HepG2 (cell line): ENCODE data around the gene CAND1. TPM values are rescaled to one million over a fixed set of nuclear protein-coding genes. Genes with fewer than 3 reads are reported as not detected.

Experiments
- ATAC-seq: fragments of 200-7000 bp; cut with Tn5 transposase; 3 replicates; pipeline ENCODE4 v1.9.1; 2020; ENCODE audit warnings: mild to moderate bottlenecking, moderate library complexity
- BruUV-seq: library from RNA; stranded (reverse); fragments of 400-500 nt; replicated peaks from 2 replicates; lab custom pipeline; 2021; lab: Mats Ljungman, UMichigan
- CTCF ChIA-PET: fragments of 300-600 bp; formaldehyde crosslinking; extraction: SDS; loops from one replicate; lab custom pipeline; 2021; ENCODE audit warnings: low total read pairs, inconsistent platforms, low intra/inter-chr PET ratio; lab: Yijun Ruan, JAX
- POLR2A ChIA-PET: fragments of 350-600 bp; sonication (Branson Sonifier 250); formaldehyde crosslinking; loops from one replicate; lab custom pipeline; 2020; ENCODE audit warnings: antibody characterized with exemption, inconsistent platforms; lab: Yijun Ruan, JAX
- DNase-seq: peaks from one replicate; pipeline ENCODE4 v3.0.0-alpha.2; 2015; ENCODE audit warnings: low spot score
- FAIRE-seq: peaks from 3 replicates; lab custom pipeline; 2011; peaks lifted over from hg19 to GRCh38; lab: Jason Lieb, UNC
- H2AFZ ChIP-seq: one replicate; pipeline ENCODE4 v1.6.1; 2011; ENCODE audit warnings: low read length, inconsistent platforms
- H3K27ac ChIP-seq: fragments of 300-600 bp; 3 replicates; pipeline ENCODE4 v1.8.0; 2011; ENCODE audit warnings: mixed run types, mild to moderate bottlenecking, mixed read lengths, low read length, inconsistent platforms; ENCODE audit not compliant: insufficient read depth; ENCODE audit errors: extremely low read length
- H3K27me3 ChIP-seq, 2 experiments: fragments of 200-600 bp in 1 of 2; 2 replicates in 1 of 2; 3 replicates in 1 of 2; pipeline versions ENCODE4 v1.6.0 to v1.8.0; 2011; ENCODE audit warnings: low read length in 2 of 2, mild to moderate bottlenecking in 2 of 2, moderate library complexity in 2 of 2, inconsistent platforms in 1 of 2; ENCODE audit not compliant: insufficient read depth in 2 of 2, control insufficient read depth in 1 of 2
- H3K36me3 ChIP-seq, 2 experiments: fragments of 200-600 bp in 1 of 2; replicated peaks in 1 of 2; 2 replicates in 1 of 2; 3 replicates in 1 of 2; pipeline versions ENCODE4 v1.5.1 to v1.8.0; 2011; ENCODE audit warnings: low read length in 2 of 2, inconsistent platforms in 1 of 2; ENCODE audit not compliant: insufficient read depth in 2 of 2, control insufficient read depth in 1 of 2
- H3K4me1 ChIP-seq: 2 replicates; pipeline ENCODE4 v1.5.1; 2012; ENCODE audit warnings: low read length, inconsistent platforms; ENCODE audit not compliant: insufficient read depth
- H3K4me2 ChIP-seq: 2 replicates; pipeline ENCODE4 v1.6.0; 2011; ENCODE audit warnings: low read depth, low read length, inconsistent platforms
- H3K4me3 ChIP-seq, 3 experiments: fragments of 200-600 bp in 1 of 3; sonication (generic), shearing (Covaris generic) in 1 of 3; replicated peaks in 1 of 3; 2 replicates each; pipeline ENCODE4 v1.5.1; 2011 to 2016; ENCODE audit warnings: low read length in 3 of 3, inconsistent platforms in 2 of 3, low read depth in 2 of 3, mild to moderate bottlenecking in 2 of 3, control low read depth in 1 of 3, mixed read lengths in 1 of 3; ENCODE audit not compliant: insufficient read depth in 1 of 3
- H3K79me2 ChIP-seq: one replicate; pipeline ENCODE4 v1.6.1; 2011; ENCODE audit warnings: low read length, inconsistent platforms; ENCODE audit not compliant: insufficient read depth
- H3K9ac ChIP-seq: 2 replicates; pipeline ENCODE4 v1.6.0; 2011; ENCODE audit warnings: mild to moderate bottlenecking, low read depth, low read length, inconsistent platforms; ENCODE audit not compliant: insufficient read depth
- H3K9me3 ChIP-seq: 2 replicates; pipeline ENCODE4 v1.5.1; 2012; ENCODE audit warnings: mild to moderate bottlenecking, low read length
- H4K20me1 ChIP-seq: 2 replicates; pipeline ENCODE4 v1.6.0; 2011; ENCODE audit warnings: inconsistent platforms, mild to moderate bottlenecking, low read length, moderate library complexity; ENCODE audit not compliant: insufficient read depth
- GLI4 ChIP-seq: sonication (generic); formaldehyde crosslinking; IDR thresholded peaks from 2 replicates; pipeline ENCODE4 v1.5.1; 2020; ENCODE audit warnings: missing genetic modification reagents, mild to moderate bottlenecking, moderate library complexity, borderline replicate concordance
- MAFF ChIP-seq: IDR thresholded peaks from 2 replicates; pipeline ENCODE4 v1.6.1; 2011; ENCODE audit warnings: low read depth, low read length, improper control_type of control experiment
- MAFK ChIP-seq, 2 experiments: IDR thresholded peaks in 1 of 2; conservative IDR thresholded peaks in 1 of 2; 2 replicates each; pipeline ENCODE4 v1.6.1; 2011; ENCODE audit warnings: improper control_type of control experiment in 2 of 2, low read length in 2 of 2
- TFDP2 ChIP-seq: sonication (generic); formaldehyde crosslinking; IDR thresholded peaks from 2 replicates; pipeline ENCODE4 v1.4.0; 2020; ENCODE audit warnings: missing genetic modification reagents
- THAP8 ChIP-seq: sonication (generic); formaldehyde crosslinking; IDR thresholded peaks from 2 replicates; pipeline ENCODE4 v1.5.1; 2020; ENCODE audit warnings: missing genetic modification reagents, mild to moderate bottlenecking, borderline replicate concordance
- ZNF292 ChIP-seq: sonication (generic); formaldehyde crosslinking; IDR thresholded peaks from 2 replicates; pipeline ENCODE4 v1.8.1; 2022; ENCODE audit warnings: mild to moderate bottlenecking, low read depth, missing genetic modification reagents, borderline replicate concordance
- WGBS: methylation state at CpG from one replicate; pipeline ENCODE4 v1.1.6; 2017; ENCODE audit warnings: low lambda C conversion rate; 5-methylcytosine and 5-hydroxymethylcytosine counted together
- in situ Hi-C: cut with HindIII; loops from 2 replicates; pipeline ENCODE4 v1.10.0; 2017; ENCODE audit warnings: low pct_unique_long_range_greater_than_20kb; ENCODE audit not compliant: extremely low pct_ligation_motif_present
- intact Hi-C: fragments of 100-400 bp; cut with micrococcal nuclease; formaldehyde crosslinking; loops from one replicate; pipeline ENCODE4 v1.10.0; 2022; ENCODE audit not compliant: unreplicated experiment
- polyA plus RNA-seq, 8 experiments: library from polyadenylated mRNA; depleted of rRNA in 3 of 8; stranded (reverse) in 7 of 8; unstranded in 1 of 8; fragments of >200 nt; fragmentation: Illumina TruSeq in 4 of 8; extraction: Trizol in 4 of 8; gene quantifications; 2 replicates each; pipeline versions ENCODE4 v1.2.1 to v1.2.3, GENCODE V29; 2011 to 2016; ENCODE audit warnings: low read depth in 4 of 8, missing spikeins in 1 of 8, mixed read lengths in 1 of 8; ENCODE audit not compliant: insufficient read depth in 1 of 8
- total RNA-seq, 5 experiments: library from RNA; depleted of rRNA; stranded (reverse); fragments of >200 nt; fragmentation: Illumina TruSeq; extraction: Trizol; gene quantifications; 2 replicates each; pipeline ENCODE4 v1.2.3, GENCODE V29; 2016; ENCODE audit warnings: low read depth in 1 of 5
- TF ChIP-seq, protein P1 (sequence below): fragments of 450-650 bp; IDR thresholded peaks from 2 replicates; pipeline ENCODE4 v1.6.1; 2017; ENCODE audit warnings: mild to moderate bottlenecking
- TF ChIP-seq, protein P2 (sequence below): sonication (generic); formaldehyde crosslinking; IDR thresholded peaks from 2 replicates; pipeline ENCODE4 v1.5.0; 2020; ENCODE audit warnings: missing genetic modification reagents
- TF ChIP-seq, protein P3 (sequence below): sonication (generic); formaldehyde crosslinking; IDR thresholded peaks from 2 replicates; pipeline ENCODE4 v1.5.0; 2020; ENCODE audit warnings: mild to moderate bottlenecking, missing genetic modification reagents, moderate library complexity

Gene CAND1
- total and polyA plus RNA-seq, 2 of the 13 experiments (the other 11 are each of a cell fraction or from before 2014, with no cell fraction given) = 56.2 to 138 TPM

GRCh38 chr12:67287311-67287710 lies 18.2 kb downstream of the CAND1 start:
- no peaks in the 10 kb centered on the region for H3K9me3 ChIP-seq
- H3K4me3 ChIP-seq = no peak overlapping the region
- in situ Hi-C loops = no loop called here
- no peak overlapping the region for H3K9ac ChIP-seq
- no peak overlapping the region for H3K27ac ChIP-seq
- DNase-seq = no peak
- H3K79me2 ChIP-seq = peaks cover 65% of the 10 kb centered on the region
- no peaks in the 10 kb centered on the region for H3K27me3 ChIP-seq
- no peak for FAIRE-seq
- no peaks in the 10 kb centered on the region for H3K4me1 ChIP-seq
- no peak for ATAC-seq
- CTCF ChIA-PET = no interaction called here
- TF ChIP-seq MAFF (peak; percentile 63), TFDP2 (no peak), ZNF292 (CRISPR knock-in tag) (no peak), THAP8 (CRISPR knock-in tag) (no peak), GLI4 (no peak), MAFK (conservative IDR thresholded peaks at IDR 0.05 in 1 of 2, IDR thresholded peaks at IDR 0.05 in 1 of 2; ENCODE audit: low read length in 2 of 2) (peak; percentile 72 to 75)
- TF ChIP-seq, protein P1, sequence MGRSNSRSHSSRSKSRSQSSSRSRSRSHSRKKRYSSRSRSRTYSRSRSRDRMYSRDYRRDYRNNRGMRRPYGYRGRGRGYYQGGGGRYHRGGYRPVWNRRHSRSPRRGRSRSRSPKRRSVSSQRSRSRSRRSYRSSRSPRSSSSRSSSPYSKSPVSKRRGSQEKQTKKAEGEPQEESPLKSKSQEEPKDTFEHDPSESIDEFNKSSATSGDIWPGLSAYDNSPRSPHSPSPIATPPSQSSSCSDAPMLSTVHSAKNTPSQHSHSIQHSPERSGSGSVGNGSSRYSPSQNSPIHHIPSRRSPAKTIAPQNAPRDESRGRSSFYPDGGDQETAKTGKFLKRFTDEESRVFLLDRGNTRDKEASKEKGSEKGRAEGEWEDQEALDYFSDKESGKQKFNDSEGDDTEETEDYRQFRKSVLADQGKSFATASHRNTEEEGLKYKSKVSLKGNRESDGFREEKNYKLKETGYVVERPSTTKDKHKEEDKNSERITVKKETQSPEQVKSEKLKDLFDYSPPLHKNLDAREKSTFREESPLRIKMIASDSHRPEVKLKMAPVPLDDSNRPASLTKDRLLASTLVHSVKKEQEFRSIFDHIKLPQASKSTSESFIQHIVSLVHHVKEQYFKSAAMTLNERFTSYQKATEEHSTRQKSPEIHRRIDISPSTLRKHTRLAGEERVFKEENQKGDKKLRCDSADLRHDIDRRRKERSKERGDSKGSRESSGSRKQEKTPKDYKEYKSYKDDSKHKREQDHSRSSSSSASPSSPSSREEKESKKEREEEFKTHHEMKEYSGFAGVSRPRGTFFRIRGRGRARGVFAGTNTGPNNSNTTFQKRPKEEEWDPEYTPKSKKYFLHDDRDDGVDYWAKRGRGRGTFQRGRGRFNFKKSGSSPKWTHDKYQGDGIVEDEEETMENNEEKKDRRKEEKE = no peak
- TF ChIP-seq, protein P2, sequence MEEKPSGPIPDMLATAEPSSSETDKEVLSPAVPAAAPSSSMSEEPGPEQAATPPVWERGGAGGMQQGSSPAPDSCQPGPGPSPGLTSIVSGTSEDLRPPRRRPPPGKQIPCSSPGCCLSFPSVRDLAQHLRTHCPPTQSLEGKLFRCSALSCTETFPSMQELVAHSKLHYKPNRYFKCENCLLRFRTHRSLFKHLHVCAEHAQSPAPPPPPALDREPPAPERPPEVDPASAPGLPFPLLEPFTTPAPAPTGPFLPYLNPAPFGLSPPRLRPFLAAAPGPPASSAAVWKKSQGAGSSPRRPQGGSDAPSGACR (CRISPR knock-in tag) = no peak
- TF ChIP-seq, protein P3, sequence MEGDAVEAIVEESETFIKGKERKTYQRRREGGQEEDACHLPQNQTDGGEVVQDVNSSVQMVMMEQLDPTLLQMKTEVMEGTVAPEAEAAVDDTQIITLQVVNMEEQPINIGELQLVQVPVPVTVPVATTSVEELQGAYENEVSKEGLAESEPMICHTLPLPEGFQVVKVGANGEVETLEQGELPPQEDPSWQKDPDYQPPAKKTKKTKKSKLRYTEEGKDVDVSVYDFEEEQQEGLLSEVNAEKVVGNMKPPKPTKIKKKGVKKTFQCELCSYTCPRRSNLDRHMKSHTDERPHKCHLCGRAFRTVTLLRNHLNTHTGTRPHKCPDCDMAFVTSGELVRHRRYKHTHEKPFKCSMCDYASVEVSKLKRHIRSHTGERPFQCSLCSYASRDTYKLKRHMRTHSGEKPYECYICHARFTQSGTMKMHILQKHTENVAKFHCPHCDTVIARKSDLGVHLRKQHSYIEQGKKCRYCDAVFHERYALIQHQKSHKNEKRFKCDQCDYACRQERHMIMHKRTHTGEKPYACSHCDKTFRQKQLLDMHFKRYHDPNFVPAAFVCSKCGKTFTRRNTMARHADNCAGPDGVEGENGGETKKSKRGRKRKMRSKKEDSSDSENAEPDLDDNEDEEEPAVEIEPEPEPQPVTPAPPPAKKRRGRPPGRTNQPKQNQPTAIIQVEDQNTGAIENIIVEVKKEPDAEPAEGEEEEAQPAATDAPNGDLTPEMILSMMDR (CRISPR knock-in tag) = no peak
- TF ChIP-seq, all 625 proteins: peak for 2
- POLR2A ChIA-PET = interaction anchor here (2.4 kb wide), 1 partner anchor 19 kb away, joined by 8 read pairs; the partner anchor contains the start of gene CAND1
- peaks cover 6% of the 10 kb centered on the region; the same call in 1 of the 2 replicates for H4K20me1 ChIP-seq
- intact Hi-C loops = no loop called here
- WGBS = 99% methylated on average over 5 of the region's 5 CpGs
- H3K36me3 ChIP-seq = peaks cover 5 to 36% of the 10 kb centered on the region in 2 experiments
- H3K4me2 ChIP-seq = no peak overlapping the region
- BruUV-seq = no TSS peak
- no peak overlapping the region for H2AFZ ChIP-seq
